ENCODE data around the gene FAM13A.

FAM13A gene

DNA sequence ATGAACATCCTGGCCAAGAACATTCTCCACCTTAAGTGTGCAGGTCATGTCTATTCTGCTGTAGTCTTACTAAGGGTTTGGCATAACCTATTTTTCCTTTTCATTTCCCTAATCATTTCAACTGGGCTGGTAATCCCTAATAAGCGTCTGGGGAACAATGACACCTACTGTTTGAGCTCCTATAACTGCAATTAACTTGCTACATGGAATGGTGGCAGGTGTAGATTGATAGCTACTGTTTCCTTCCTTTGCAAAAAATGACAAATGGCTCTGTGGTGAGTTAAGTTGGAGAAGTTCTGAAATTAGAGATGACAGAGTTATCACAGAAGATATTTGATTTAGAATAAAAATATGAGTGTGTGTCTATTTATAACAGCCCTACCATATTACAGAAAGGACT, 254.8 kb downstream of the FAM13A start:
- TF ChIP-seq, protein P1, sequence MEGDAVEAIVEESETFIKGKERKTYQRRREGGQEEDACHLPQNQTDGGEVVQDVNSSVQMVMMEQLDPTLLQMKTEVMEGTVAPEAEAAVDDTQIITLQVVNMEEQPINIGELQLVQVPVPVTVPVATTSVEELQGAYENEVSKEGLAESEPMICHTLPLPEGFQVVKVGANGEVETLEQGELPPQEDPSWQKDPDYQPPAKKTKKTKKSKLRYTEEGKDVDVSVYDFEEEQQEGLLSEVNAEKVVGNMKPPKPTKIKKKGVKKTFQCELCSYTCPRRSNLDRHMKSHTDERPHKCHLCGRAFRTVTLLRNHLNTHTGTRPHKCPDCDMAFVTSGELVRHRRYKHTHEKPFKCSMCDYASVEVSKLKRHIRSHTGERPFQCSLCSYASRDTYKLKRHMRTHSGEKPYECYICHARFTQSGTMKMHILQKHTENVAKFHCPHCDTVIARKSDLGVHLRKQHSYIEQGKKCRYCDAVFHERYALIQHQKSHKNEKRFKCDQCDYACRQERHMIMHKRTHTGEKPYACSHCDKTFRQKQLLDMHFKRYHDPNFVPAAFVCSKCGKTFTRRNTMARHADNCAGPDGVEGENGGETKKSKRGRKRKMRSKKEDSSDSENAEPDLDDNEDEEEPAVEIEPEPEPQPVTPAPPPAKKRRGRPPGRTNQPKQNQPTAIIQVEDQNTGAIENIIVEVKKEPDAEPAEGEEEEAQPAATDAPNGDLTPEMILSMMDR (IDR thresholded peaks at IDR 0.05), result no peak
- TF ChIP-seq ZFX (IDR thresholded peaks at IDR 0.05; ENCODE audit: borderline replicate concordance), result no peak
- no peak overlapping the region for H3K27ac ChIP-seq

GRCh38 chr4:88799900-88800299, 257.1 kb downstream of the FAM13A start:
- no peak for TF ChIP-seq ZFX (IDR thresholded peaks at IDR 0.05; ENCODE audit: borderline replicate concordance)
- TF ChIP-seq, protein P1 (IDR thresholded peaks at IDR 0.05), result no peak
- no peak overlapping the region for H3K27ac ChIP-seq

DNA sequence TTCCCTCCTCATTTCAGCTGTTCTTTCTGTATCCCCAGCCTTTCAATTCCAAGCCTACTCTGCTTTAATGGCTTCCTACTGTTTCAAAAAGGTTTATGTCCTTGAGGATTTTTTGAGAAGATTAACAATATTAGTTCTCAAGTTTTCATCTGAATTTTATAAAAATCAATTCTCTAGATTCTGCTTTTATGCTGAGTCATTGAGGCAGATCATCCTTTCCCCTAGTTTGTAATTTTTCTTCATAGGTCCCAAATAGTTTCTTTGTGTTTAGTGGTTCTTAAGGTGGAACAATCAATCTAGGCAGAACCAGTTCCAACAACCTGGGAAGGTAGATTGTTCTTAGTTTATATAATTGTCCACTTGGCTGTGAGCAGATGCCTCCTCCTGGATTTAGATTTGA, 259.3 kb downstream of the FAM13A start:
- TF ChIP-seq, protein P1 (IDR thresholded peaks at IDR 0.05), result no peak
- no peak for TF ChIP-seq ZFX (IDR thresholded peaks at IDR 0.05; ENCODE audit: borderline replicate concordance)

DNA sequence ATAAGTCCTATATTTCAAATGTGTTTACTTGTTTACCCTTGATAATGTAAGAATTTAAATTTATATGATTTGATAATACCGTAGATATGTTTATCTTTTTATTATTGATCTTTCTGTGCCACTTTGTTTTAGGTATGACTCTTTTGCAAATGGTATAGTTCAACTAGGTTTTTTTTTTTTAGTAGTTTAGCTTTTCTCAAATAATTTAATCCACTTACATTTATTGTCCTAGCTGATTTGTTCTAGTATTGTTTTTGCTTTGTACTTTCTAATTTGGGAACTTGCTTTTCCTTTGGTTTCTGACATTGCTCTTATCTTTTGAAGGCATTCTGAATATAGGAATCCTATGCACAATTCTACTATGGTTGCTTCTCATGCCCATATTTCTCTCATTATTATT, 260.4 kb downstream of the FAM13A start:
- TF ChIP-seq, protein P1 (IDR thresholded peaks at IDR 0.05), result no peak
- no peak for TF ChIP-seq ZFX (IDR thresholded peaks at IDR 0.05; ENCODE audit: borderline replicate concordance)

More for the DNA sequence above, 259.3 kb downstream of the FAM13A start:
- no peak overlapping the region for H3K27ac ChIP-seq

DNA sequence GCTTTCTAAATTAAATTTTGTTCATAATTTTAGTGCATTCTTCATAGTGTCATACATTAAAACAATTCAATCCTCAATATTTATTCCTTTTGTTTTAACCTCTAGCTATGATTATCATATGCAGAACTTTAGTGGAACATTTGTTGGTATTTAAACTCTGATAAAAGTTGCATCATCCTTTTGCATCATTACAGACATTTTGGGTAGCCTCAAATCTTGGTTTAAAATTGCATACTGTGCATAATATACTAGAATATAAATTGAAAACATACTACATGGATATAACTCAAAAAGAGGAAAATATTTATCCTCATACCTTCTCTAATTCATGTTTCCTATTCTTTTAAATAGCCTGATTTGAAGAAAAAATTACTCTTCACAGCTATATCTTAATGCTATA, 262.0 kb downstream of the FAM13A start:
- no peak for TF ChIP-seq ZFX (IDR thresholded peaks at IDR 0.05; ENCODE audit: borderline replicate concordance)
- TF ChIP-seq, protein P1 (IDR thresholded peaks at IDR 0.05), result no peak
- no peak overlapping the region for H3K27ac ChIP-seq

More for the DNA sequence above, 260.4 kb downstream of the FAM13A start:
- no peak overlapping the region for H3K27ac ChIP-seq

DNA sequence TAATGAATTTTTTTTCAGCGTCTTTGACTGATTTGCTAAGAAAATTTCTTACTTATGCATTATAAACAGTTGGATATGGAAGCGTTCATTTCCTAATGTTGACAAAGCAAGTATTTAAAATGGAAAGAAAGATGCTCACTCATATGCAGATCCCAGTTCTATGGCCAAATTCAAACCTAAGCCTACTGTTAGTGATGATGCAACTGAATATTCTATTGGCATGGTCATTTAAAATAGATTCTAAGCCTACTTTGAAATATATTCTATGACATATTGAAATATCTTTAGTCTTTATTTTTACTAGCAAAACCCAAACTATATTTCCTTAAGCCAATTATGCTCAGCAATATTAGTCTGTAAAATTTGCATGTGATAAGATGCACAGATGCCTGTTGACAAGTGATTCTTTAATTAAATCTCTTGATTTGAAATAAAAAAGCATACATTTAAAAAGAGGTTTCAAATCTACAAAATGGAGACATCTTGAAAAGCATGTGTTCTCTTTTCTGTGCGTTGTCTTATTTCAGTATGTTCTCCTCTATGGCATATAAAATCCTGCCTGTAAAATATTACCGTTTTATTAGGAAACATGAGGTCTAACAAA, 262.8 kb downstream of the FAM13A start:
- H3K27ac ChIP-seq, result no peak overlapping the region
- TF ChIP-seq, protein P1 (IDR thresholded peaks at IDR 0.05), result no peak
- TF ChIP-seq ZFX (IDR thresholded peaks at IDR 0.05; ENCODE audit: borderline replicate concordance), result no peak

DNA sequence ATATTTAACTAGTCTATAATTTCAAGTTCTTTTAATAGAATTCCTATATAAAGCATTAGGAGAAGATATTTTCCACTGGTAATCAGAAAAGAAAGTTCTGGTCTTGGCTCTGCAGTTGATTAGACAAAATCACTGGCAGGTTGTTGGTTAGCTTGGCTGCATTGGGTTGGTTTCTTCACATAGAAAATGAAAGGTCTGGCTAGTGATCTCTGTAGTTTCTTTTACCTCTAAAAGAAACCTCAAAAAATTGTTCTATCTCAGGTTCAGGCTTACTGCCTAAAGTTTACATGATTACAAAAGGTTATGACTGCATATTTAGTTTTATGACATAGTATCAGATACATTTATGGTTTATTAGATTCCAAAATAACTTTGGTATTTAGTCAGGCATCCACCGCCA, 263.5 kb downstream of the FAM13A start:
- H3K27ac ChIP-seq, result no peak overlapping the region
- no peak for TF ChIP-seq ZFX (IDR thresholded peaks at IDR 0.05; ENCODE audit: borderline replicate concordance)
- TF ChIP-seq, protein P1 (IDR thresholded peaks at IDR 0.05), result no peak
